Thyroid gland (tissue), 4 donors: Measurements from ENCODE around the gene PLCG2. TPM values are rescaled to one million over a fixed set of nuclear protein-coding genes. Genes with fewer than 3 reads are reported as not detected.
"Not testable (repeated sequence)": the region's sequence is repeated elsewhere in the genome, so short reads cannot be mapped to it uniquely, and the experiment has no call there.

Experiments
- DNase-seq, 2 donors: peaks; one replicate each; pipeline ENCODE4 v3.0.0-alpha.2; 2019
- H3K27ac ChIP-seq, 3 donors: fragments of 200-600 bp; sonication (generic); 1 replicate in 2 of 3; 2 replicates in 1 of 3; pipeline ENCODE4 v1.5.1; 2016 to 2019; ENCODE audit warnings: mild to moderate bottlenecking in 1 of 3, moderate library complexity in 1 of 3
- H3K27me3 ChIP-seq: fragments of 200-600 bp; sonication (generic); one replicate; pipeline ENCODE4 v1.5.1; 2019
- H3K36me3 ChIP-seq, 2 donors: fragments of 200-600 bp; sonication (generic); one replicate each; pipeline ENCODE4 v1.5.1; 2016 to 2019
- H3K4me1 ChIP-seq, 2 donors: fragments of 200-600 bp; sonication (generic); one replicate each; pipeline ENCODE4 v1.5.1; 2017 to 2019
- H3K4me3 ChIP-seq, 3 donors: fragments of 200-600 bp; sonication (generic); replicated peaks in 1 of 3; 1 replicate in 2 of 3; 2 replicates in 1 of 3; pipeline ENCODE4 v1.5.1; 2016; ENCODE audit warnings: mild to moderate bottlenecking in 1 of 3
- H3K9me3 ChIP-seq: fragments of 200-600 bp; sonication (generic); one replicate; pipeline ENCODE4 v1.5.1; 2017
- POLR2A ChIP-seq, 2 donors: fragments of 450-650 bp; IDR thresholded peaks; one replicate each; pipeline ENCODE4 v1.6.1; 2017; ENCODE audit warnings: antibody characterized with exemption in 2 of 2, mild to moderate bottlenecking in 2 of 2, moderate library complexity in 1 of 2
- WGBS, 2 donors: methylation state at CpG; one replicate each; pipeline ENCODE4 v1.1.5; 2017; 5-methylcytosine and 5-hydroxymethylcytosine counted together
- intact Hi-C: fragments of 100-400 bp; cut with DNase I; formaldehyde crosslinking; loops from one replicate; pipeline ENCODE4 v1.15.1; 2023
- total RNA-seq, 4 donors: library from RNA; depleted of rRNA; stranded (reverse); fragments of >200 nt; gene quantifications; one replicate each; pipeline ENCODE4 v1.2.3, GENCODE V29; 2016
- TF ChIP-seq, protein P1 (sequence below), 6 experiments: fragments of 200-600 bp in 3 of 6; fragments of 450-650 bp in 3 of 6; sonication (generic) in 3 of 6; IDR thresholded peaks; one replicate each; pipeline ENCODE4 v1.5.1; 2016 to 2019; ENCODE audit warnings: antibody characterized with exemption in 6 of 6, mild to moderate bottlenecking in 2 of 6, inconsistent platforms in 1 of 6, moderate library complexity in 1 of 6

The PLCG2 gene
- total RNA-seq, 4 donors from 2014 or later: 9.2 to 12.1 (median 10.3) TPM

DNA sequence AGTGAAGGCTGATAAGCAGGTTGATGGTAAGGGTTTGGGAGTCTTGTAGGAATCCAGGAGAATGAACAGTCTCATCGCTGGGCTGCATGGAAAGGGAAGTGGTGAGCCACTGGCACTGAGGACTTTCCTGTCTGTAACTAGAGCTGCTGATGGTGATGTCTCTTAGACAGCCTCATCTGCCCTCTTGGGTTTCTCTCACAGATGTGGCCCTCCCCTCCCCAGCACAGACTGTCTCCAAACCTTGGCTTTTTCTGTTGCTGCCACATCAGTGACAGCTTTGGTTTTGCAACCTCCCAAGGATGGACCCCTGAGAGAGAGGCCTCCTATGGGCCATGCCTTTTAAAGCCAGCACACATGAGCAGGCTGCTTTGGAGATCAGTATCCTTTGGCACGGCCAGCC, 16.9 kb downstream of the PLCG2 start:
- no peaks in the 10 kb centered on the region for H3K27me3 ChIP-seq
- TF ChIP-seq, protein P1, sequence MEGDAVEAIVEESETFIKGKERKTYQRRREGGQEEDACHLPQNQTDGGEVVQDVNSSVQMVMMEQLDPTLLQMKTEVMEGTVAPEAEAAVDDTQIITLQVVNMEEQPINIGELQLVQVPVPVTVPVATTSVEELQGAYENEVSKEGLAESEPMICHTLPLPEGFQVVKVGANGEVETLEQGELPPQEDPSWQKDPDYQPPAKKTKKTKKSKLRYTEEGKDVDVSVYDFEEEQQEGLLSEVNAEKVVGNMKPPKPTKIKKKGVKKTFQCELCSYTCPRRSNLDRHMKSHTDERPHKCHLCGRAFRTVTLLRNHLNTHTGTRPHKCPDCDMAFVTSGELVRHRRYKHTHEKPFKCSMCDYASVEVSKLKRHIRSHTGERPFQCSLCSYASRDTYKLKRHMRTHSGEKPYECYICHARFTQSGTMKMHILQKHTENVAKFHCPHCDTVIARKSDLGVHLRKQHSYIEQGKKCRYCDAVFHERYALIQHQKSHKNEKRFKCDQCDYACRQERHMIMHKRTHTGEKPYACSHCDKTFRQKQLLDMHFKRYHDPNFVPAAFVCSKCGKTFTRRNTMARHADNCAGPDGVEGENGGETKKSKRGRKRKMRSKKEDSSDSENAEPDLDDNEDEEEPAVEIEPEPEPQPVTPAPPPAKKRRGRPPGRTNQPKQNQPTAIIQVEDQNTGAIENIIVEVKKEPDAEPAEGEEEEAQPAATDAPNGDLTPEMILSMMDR (IDR thresholded peaks at IDR 0.05): no peak
- no peak for TF ChIP-seq POLR2A (IDR thresholded peaks at IDR 0.05)
- H3K4me3 ChIP-seq: no peak overlapping the region
- intact Hi-C loops: no loop called here
- DNase-seq: no peak
- H3K36me3 ChIP-seq: no peaks in the 10 kb centered on the region
- no peak overlapping the region for H3K27ac ChIP-seq
- 89 to 92% methylated on average over 2 of the region's 2 CpGs for WGBS, 2 donors
- H3K4me1 ChIP-seq: no peaks in the 10 kb centered on the region
- H3K9me3 ChIP-seq: no peaks in the 10 kb centered on the region

DNA sequence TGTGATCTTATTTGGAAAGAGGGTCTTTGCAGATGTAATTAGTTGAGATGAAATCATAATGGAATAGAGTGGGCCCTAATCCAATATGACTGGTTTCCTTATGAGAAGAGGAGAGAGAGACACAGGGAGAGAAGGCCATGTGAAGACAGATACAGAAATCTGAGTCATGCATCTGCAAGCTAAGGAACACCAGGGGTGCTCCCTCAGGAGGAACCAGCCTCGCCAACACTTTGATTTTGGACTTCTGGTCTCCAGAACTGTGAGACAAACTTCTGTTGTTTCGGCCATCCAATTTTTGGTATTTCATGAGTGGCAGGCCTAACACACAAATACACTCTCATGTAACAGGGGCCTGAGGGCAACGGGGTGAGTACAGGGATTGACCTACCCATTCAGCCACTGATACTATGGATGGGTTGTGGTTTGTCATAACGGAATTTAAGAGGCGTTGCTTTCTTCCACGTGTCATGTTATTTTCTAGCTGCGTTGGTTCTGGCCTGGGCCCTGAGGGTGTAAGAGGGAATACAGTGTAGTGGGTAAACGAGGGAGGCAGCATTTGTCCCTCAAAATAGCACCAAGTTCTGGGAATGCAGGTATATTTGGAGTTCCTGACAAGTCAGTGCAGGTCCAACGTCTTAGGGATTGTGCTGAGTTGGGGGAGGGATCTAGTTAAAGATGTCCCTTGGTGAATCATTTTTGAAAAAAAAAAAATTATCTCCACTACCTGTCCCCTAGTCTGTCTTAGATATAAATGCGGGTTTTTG, 17.7 kb downstream of the PLCG2 start:
- Histone ChIP-seq H3K36me3 (no peaks in the 10 kb centered on the region), H3K27ac (no peak overlapping the region), H3K9me3 (no peaks in the 10 kb centered on the region), H3K4me1 (no peaks in the 10 kb centered on the region), H3K4me3 (no peak overlapping the region), H3K27me3 (no peaks in the 10 kb centered on the region)
- intact Hi-C loops: no loop called here
- DNase-seq: no peak
- WGBS, 2 donors: 89 to 90% methylated on average over 10 of the region's 10 CpGs
- no peak for TF ChIP-seq POLR2A (IDR thresholded peaks at IDR 0.05)
- TF ChIP-seq, protein P1 (IDR thresholded peaks at IDR 0.05): no peak

DNA sequence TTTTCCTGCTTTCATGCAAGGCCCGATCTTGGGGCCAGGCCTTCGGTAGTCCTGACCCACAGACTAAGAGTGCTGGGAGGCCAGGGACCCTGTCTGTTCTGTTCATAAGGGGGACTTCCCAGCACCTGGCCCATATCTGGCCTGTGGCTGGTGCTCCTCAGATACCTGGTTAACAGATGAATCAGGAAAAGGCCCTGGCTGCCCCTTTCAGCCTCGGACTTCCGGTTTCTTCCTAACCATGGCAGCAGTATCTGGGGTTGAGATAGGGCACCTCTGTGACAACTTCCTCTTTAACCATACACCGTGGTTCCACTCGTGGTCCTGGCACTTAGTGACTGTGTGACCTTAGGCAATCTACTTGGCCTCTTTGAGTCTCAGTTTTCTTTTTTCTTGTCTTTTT, 18.4 kb downstream of the PLCG2 start:
- Histone ChIP-seq H3K36me3 (no peaks in the 10 kb centered on the region), H3K27me3 (no peaks in the 10 kb centered on the region), H3K4me1 (no peaks in the 10 kb centered on the region), H3K4me3 (no peak overlapping the region), H3K27ac (no peak overlapping the region), H3K9me3 (no peaks in the 10 kb centered on the region)
- 72 to 76% methylated on average over 6 of the region's 6 CpGs for WGBS, 2 donors
- intact Hi-C loops: no loop called here
- DNase-seq: no peak
- TF ChIP-seq, protein P1 (IDR thresholded peaks at IDR 0.05): no peak
- no peak for TF ChIP-seq POLR2A (IDR thresholded peaks at IDR 0.05)

DNA sequence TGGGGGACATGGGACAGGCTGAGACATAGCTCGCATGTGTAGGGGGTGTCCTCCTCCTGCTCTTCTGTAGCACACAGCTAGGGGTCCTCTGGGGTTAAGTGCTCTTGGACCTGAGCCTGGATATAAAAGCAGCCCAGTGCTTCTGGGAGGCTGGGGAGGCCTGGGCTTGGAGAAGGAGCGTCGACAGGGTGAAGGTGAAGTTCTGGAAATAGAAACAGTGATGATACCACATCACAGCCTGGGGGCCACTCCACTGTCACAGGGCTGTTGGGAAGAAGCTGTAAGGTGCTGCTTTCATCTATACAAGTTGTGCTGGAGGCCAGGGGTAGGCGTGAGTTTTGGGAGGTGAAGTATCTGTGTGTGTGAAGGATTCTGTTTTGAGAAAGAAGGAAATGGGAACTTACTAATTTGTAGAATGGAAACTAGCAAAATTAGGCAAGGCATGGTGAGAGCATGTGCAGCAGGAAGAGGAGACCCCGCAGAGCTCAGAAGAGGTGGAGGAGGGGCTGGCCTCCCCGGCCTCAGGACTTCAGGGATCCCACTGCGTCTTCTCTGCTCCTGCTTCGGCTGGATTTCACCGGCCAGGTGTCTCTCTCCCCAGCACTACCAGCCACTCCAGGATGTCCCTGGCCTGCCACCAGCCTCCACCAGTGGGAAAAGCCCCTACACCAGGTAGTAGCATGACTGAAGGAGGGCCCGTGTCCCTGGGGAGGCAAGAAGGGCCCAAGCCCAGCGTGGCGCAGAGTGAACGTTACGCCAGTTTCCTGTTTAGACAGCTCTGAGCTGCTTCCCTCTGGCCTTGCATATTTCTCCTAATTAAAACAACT, 19.4 kb downstream of the PLCG2 start:
- intact Hi-C loops: no loop called here
- Histone ChIP-seq H3K4me1 (no peaks in the 10 kb centered on the region), H3K27me3 (no peaks in the 10 kb centered on the region), H3K4me3 (no peak overlapping the region), H3K9me3 (no peaks in the 10 kb centered on the region), H3K36me3 (no peaks in the 10 kb centered on the region), H3K27ac (no peak overlapping the region)
- TF ChIP-seq, protein P1 (IDR thresholded peaks at IDR 0.05): no peak
- no peak for TF ChIP-seq POLR2A (IDR thresholded peaks at IDR 0.05)
- 60 to 72% methylated on average over 14 of the region's 14 CpGs for WGBS, 2 donors
- no peak for DNase-seq

DNA sequence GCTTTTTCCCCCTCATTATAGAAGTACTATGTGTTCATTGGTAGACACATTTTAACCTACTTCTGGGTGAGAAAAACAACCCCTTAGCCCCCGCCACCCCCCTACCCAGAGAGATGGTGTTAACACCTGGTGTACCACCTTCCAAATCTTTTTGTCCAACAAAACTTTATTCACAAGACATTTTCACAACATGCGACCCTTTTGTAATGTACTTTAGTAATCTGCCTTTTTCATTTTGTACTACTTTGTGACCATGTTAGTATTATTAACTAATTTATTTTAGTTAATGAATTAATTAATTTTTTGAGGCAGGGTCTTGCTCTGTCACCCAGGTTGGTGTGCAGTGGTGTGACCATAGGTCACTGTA, 20.0 kb downstream of the PLCG2 start:
- Histone ChIP-seq H3K27ac (no peak overlapping the region), H3K27me3 (no peaks in the 10 kb centered on the region), H3K36me3 (no peaks in the 10 kb centered on the region), H3K4me3 (no peak overlapping the region), H3K4me1 (no peaks in the 10 kb centered on the region), H3K9me3 (no peaks in the 10 kb centered on the region)
- WGBS, 2 donors: 90 to 93% methylated on average over 2 of the region's 2 CpGs
- intact Hi-C loops: no loop called here
- no peak for DNase-seq
- no peak for TF ChIP-seq POLR2A (IDR thresholded peaks at IDR 0.05)
- TF ChIP-seq, protein P1 (IDR thresholded peaks at IDR 0.05): no peak

DNA sequence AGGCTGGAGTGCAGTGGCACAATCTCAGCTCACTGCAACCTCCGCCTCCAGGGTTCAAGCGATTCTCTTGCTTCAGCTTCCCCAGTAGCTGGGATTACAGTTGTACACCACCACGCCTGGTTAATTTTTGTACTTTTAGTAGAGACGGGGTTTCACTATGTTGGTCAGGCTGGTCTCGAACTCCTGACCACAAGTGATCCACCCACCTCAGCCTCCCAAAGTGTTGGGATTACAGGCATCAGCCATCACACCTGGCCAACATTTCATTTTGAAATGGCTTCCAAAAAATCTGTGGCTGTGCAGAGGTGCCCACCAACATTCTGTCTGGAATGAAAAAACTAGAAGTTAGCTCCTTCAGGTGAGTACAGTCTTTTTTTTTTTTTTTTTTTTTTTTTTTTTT, 22.6 kb downstream of the PLCG2 start:
- H3K4me3 ChIP-seq, intact Hi-C loops, H3K27ac ChIP-seq, H3K36me3 ChIP-seq, H3K9me3 ChIP-seq, DNase-seq, H3K4me1 ChIP-seq, H3K27me3 ChIP-seq: not testable (repeated sequence)
- WGBS, 2 donors: 93 to 95% methylated on average over 5 of the region's 5 CpGs
